Endodermal cell (in vitro differentiated cells): ENCODE measurements around the gene MPDZ. TPM values are rescaled to one million over a fixed set of nuclear protein-coding genes. Genes with fewer than 3 reads are reported as not detected.

Source experiments
- DNase-seq: peaks from one replicate; pipeline ENCODE4 v3.0.0-alpha.2; 2017
- H3K27ac ChIP-seq: 2 replicates; pipeline ENCODE4 v1.5.1; 2013; ENCODE audit warnings: mild to moderate bottlenecking, low read depth, low read length, moderate library complexity
- H3K27me3 ChIP-seq: 2 replicates; pipeline ENCODE4 v1.6.1; 2013; ENCODE audit warnings: mild to moderate bottlenecking, low read length, moderate library complexity; ENCODE audit not compliant: insufficient read depth, control insufficient read depth, poor library complexity, severe bottlenecking
- H3K36me3 ChIP-seq: 2 replicates; pipeline ENCODE4 v1.7.0; 2013; ENCODE audit warnings: mild to moderate bottlenecking, low read length, moderate library complexity; ENCODE audit not compliant: control insufficient read depth, insufficient read depth
- H3K4me1 ChIP-seq: one replicate; pipeline ENCODE4 v1.7.0; 2013; ENCODE audit warnings: low read length; ENCODE audit not compliant: control insufficient read depth, insufficient read depth
- H3K4me3 ChIP-seq: 2 replicates; pipeline ENCODE4 v1.5.1; 2013; ENCODE audit warnings: mild to moderate bottlenecking, low read length, moderate library complexity
- H3K9ac ChIP-seq: 2 replicates; pipeline ENCODE4 v1.6.1; 2013; ENCODE audit warnings: mild to moderate bottlenecking, low read length, moderate library complexity; ENCODE audit not compliant: poor library complexity, severe bottlenecking; ENCODE audit errors: extremely low read depth
- H3K9me3 ChIP-seq: 2 replicates; pipeline ENCODE4 v1.6.1; 2013; ENCODE audit warnings: mild to moderate bottlenecking, low read length, moderate library complexity; ENCODE audit not compliant: control insufficient read depth
- H3K27ac Mint-ChIP-seq: 2 replicates; pipeline ENCODE4 v1.8.0; 2020; ENCODE audit warnings: mixed read lengths
- H3K27me3 Mint-ChIP-seq: 2 replicates; pipeline ENCODE4 v1.8.0; 2021; ENCODE audit warnings: mild to moderate bottlenecking, mixed read lengths; ENCODE audit not compliant: insufficient read depth
- H3K36me3 Mint-ChIP-seq: 2 replicates; pipeline ENCODE4 v1.8.0; 2020; ENCODE audit warnings: low read depth, mixed read lengths
- H3K4me1 Mint-ChIP-seq: 2 replicates; pipeline ENCODE4 v1.8.0; 2020; ENCODE audit warnings: mixed read lengths
- H3K4me3 Mint-ChIP-seq: 2 replicates; pipeline ENCODE4 v1.8.0; 2020; ENCODE audit warnings: mild to moderate bottlenecking, moderate library complexity, mixed read lengths
- H3K9me3 Mint-ChIP-seq: 2 replicates; pipeline ENCODE4 v1.8.0; 2020; ENCODE audit warnings: mild to moderate bottlenecking, mixed read lengths
- CTCF ChIP-seq: fragments of 200-600 bp; sonication (generic); conservative IDR thresholded peaks from 2 replicates; pipeline ENCODE4 v1.5.0; 2021; ENCODE audit warnings: antibody characterized with exemption, mild to moderate bottlenecking
- WGBS, 2 experiments: methylation state at CpG; one replicate each; pipeline versions ENCODE4 v1.1.5 to v1.1.7; 2013; ENCODE audit warnings: missing lambda C conversion rate in 2 of 2, mixed read lengths in 1 of 2; ENCODE audit not compliant: insufficient coverage in 1 of 2, insufficient read length in 1 of 2; 5-methylcytosine and 5-hydroxymethylcytosine counted together
- total RNA-seq, 2 donors: library from RNA; stranded (reverse); fragmentation: NEBNext Ultra II Directional in 1 of 2; extraction: Animal tissue kit (Norgen Biotek cat#: 25700) in 1 of 2; gene quantifications; 2 replicates in 1 of 2; 3 replicates in 1 of 2; pipeline ENCODE4 v1.2.1, GENCODE V29; 2021

MPDZ gene
- total RNA-seq, 2 donors from 2014 or later, result 38.0 to 44.0 TPM

- DNase-seq, result peak; percentile 51
- no peaks in the 10 kb centered on the region for H3K27me3 ChIP-seq
- H3K9me3 ChIP-seq, result peaks cover 4% of the 10 kb centered on the region
- peak; percentile 14 for TF ChIP-seq CTCF
- H3K4me3 ChIP-seq, result no peak overlapping the region
- no peak overlapping the region for H3K4me3 Mint-ChIP-seq
- H3K27ac Mint-ChIP-seq, result no peak overlapping the region
- no peaks in the 10 kb centered on the region for H3K4me1 Mint-ChIP-seq
- no peaks in the 10 kb centered on the region for H3K4me1 ChIP-seq
- no peak overlapping the region for H3K27ac ChIP-seq
- no peaks in the 10 kb centered on the region for H3K36me3 Mint-ChIP-seq
- no peaks in the 10 kb centered on the region for H3K27me3 Mint-ChIP-seq
- H3K9ac ChIP-seq, result no peak overlapping the region
- 91% methylated on average over 18 to 29 of the region's 29 CpGs for WGBS, 2 experiments
- no peaks in the 10 kb centered on the region for H3K36me3 ChIP-seq
- peaks cover 3% of the 10 kb centered on the region for H3K9me3 Mint-ChIP-seq
Observed at GRCh38 chr9:13322828-13323550, 43.5 kb upstream of the MPDZ start.

GRCh38 chr9:13318027-13318426, 38.5 kb upstream of the MPDZ start:
- Mint-ChIP-seq H3K27me3 (no peaks in the 10 kb centered on the region), H3K4me1 (no peaks in the 10 kb centered on the region), H3K36me3 (no peaks in the 10 kb centered on the region), H3K27ac (no peak overlapping the region), H3K4me3 (no peak overlapping the region), H3K9me3 (peaks cover 3% of the 10 kb centered on the region)
- Histone ChIP-seq H3K4me1 (no peaks in the 10 kb centered on the region), H3K36me3 (no peaks in the 10 kb centered on the region), H3K27ac (no peak overlapping the region), H3K9ac (no peak overlapping the region), H3K4me3 (no peak overlapping the region), H3K27me3 (no peaks in the 10 kb centered on the region), H3K9me3 (peaks cover 8% of the 10 kb centered on the region)
- no peak for DNase-seq
- whole genome bisulfite sequencing, 2 experiments, result 87 to 98% methylated on average over 4 of the region's 4 CpGs
- no peak for TF ChIP-seq CTCF

GRCh38 chr9:13296972-13297371, 17.5 kb upstream of the MPDZ start:
- no peak for DNase-seq
- no peaks in the 10 kb centered on the region for H3K36me3 ChIP-seq
- TF ChIP-seq CTCF, result no peak
- no peaks in the 10 kb centered on the region for H3K27me3 ChIP-seq
- Mint-ChIP-seq H3K27ac (no peak overlapping the region), H3K36me3 (no peaks in the 10 kb centered on the region), H3K4me3 (no peak overlapping the region), H3K4me1 (no peaks in the 10 kb centered on the region), H3K27me3 (no peaks in the 10 kb centered on the region), H3K9me3 (peaks cover 18% of the 10 kb centered on the region)
- no peak overlapping the region for H3K27ac ChIP-seq
- 75% methylated on average over 1 of the region's 1 CpG; no CpG with 5 or more reads in 1 of the 2 experiments for WGBS, 2 experiments
- no peaks in the 10 kb centered on the region for H3K4me1 ChIP-seq
- H3K4me3 ChIP-seq, result no peak overlapping the region
- peaks cover 3% of the 10 kb centered on the region for H3K9me3 ChIP-seq
- H3K9ac ChIP-seq, result no peak overlapping the region
